WTC11 (cell line): ENCODE data around the gene PPM1N. TPM values are rescaled to one million over a fixed set of nuclear protein-coding genes. Genes with fewer than 3 reads are reported as not detected.

Source experiments
- ATAC-seq: fragments of 200-7000 bp; cut with Tn5 transposase; 2 replicates; pipeline ENCODE4 v1.10.0; 2021; ENCODE audit warnings: mild to moderate bottlenecking, moderate library complexity
- CTCF ChIA-PET: fragments of 300-600 bp; sonication (Branson Sonifier 250); formaldehyde crosslinking; loops from one replicate; lab custom pipeline; 2021; ENCODE audit warnings: antibody characterized with exemption; lab: Charles Lee
- POLR2A ChIA-PET: fragments of 350-600 bp; sonication (Branson Sonifier 250); formaldehyde crosslinking; loops from one replicate; lab custom pipeline; 2021; ENCODE audit warnings: antibody characterized with exemption; lab: Charles Lee
- DNase-seq: peaks from one replicate; pipeline ENCODE4 v3.0.0; 2021; ENCODE audit warnings: low spot score
- H3K27ac Mint-ChIP-seq: 2 replicates; pipeline ENCODE4 v1.8.0; 2021; ENCODE audit warnings: mixed read lengths
- H3K27me3 Mint-ChIP-seq: 2 replicates; pipeline ENCODE4 v1.8.0; 2021; ENCODE audit warnings: low read depth, mild to moderate bottlenecking, moderate library complexity, mixed read lengths
- H3K36me3 Mint-ChIP-seq: 2 replicates; pipeline ENCODE4 v1.8.0; 2021; ENCODE audit warnings: mixed read lengths
- H3K4me1 Mint-ChIP-seq: 2 replicates; pipeline ENCODE4 v1.8.0; 2022; ENCODE audit warnings: mixed read lengths
- H3K4me3 Mint-ChIP-seq: 2 replicates; pipeline ENCODE4 v1.8.0; 2021; ENCODE audit warnings: mild to moderate bottlenecking, moderate library complexity, mixed read lengths
- H3K9me3 Mint-ChIP-seq: 2 replicates; pipeline ENCODE4 v1.8.0; 2021; ENCODE audit warnings: mixed read lengths
- CBFB ChIP-seq: sonication (generic); formaldehyde crosslinking; IDR thresholded peaks from 2 replicates; pipeline ENCODE4 v1.8.1; 2022; ENCODE audit warnings: mild to moderate bottlenecking, low read depth, missing genetic modification reagents
- CREB1 ChIP-seq: sonication (generic); formaldehyde crosslinking; IDR thresholded peaks from 2 replicates; pipeline ENCODE4 v1.8.0; 2023; ENCODE audit warnings: mild to moderate bottlenecking, missing genetic modification reagents
- CREM ChIP-seq: sonication (generic); formaldehyde crosslinking; IDR thresholded peaks from 2 replicates; pipeline ENCODE4 v1.8.1; 2022; ENCODE audit warnings: mild to moderate bottlenecking, missing genetic modification reagents, moderate library complexity
- ESRRA ChIP-seq: sonication (generic); formaldehyde crosslinking; IDR thresholded peaks from 2 replicates; pipeline ENCODE4 v1.8.1; 2022; ENCODE audit warnings: mild to moderate bottlenecking, missing genetic modification reagents, borderline replicate concordance
- FOXJ3 ChIP-seq: sonication (generic); formaldehyde crosslinking; IDR thresholded peaks from 2 replicates; pipeline ENCODE4 v1.9.0; 2021; ENCODE audit warnings: missing genetic modification reagents, mild to moderate bottlenecking, borderline replicate concordance
- GABPB1 ChIP-seq: sonication (generic); formaldehyde crosslinking; IDR thresholded peaks from 2 replicates; pipeline ENCODE4 v1.8.1; 2023; ENCODE audit warnings: mild to moderate bottlenecking, missing genetic modification reagents
- NR1H2 ChIP-seq: sonication (generic); formaldehyde crosslinking; IDR thresholded peaks from 2 replicates; pipeline ENCODE4 v1.9.0; 2021; ENCODE audit warnings: mild to moderate bottlenecking, moderate library complexity, missing genetic modification reagents
- NR2C2 ChIP-seq: sonication (generic); formaldehyde crosslinking; IDR thresholded peaks from 2 replicates; pipeline ENCODE4 v1.8.0; 2022; ENCODE audit warnings: mild to moderate bottlenecking, missing genetic modification reagents
- RORB ChIP-seq: fragments of 250-450 bp; sonication (Bioruptor Pico); IDR thresholded peaks from 2 replicates; pipeline ENCODE4 v1.9.0; 2021; ENCODE audit warnings: mild to moderate bottlenecking
- SMAD3 ChIP-seq: sonication (generic); formaldehyde crosslinking; IDR thresholded peaks from 2 replicates; pipeline ENCODE4 v1.8.0; 2022; ENCODE audit warnings: missing genetic modification reagents, mild to moderate bottlenecking, borderline replicate concordance
- TEAD4 ChIP-seq: sonication (generic); formaldehyde crosslinking; IDR thresholded peaks from 2 replicates; pipeline ENCODE4 v1.8.0; 2022; ENCODE audit warnings: mild to moderate bottlenecking, missing genetic modification reagents
- TP53 ChIP-seq: sonication (generic); formaldehyde crosslinking; IDR thresholded peaks from 2 replicates; pipeline ENCODE4 v1.8.1; 2023; ENCODE audit warnings: mild to moderate bottlenecking, missing genetic modification reagents
- ZBTB21 ChIP-seq: sonication (generic); formaldehyde crosslinking; IDR thresholded peaks from 2 replicates; pipeline ENCODE4 v1.8.1; 2023; ENCODE audit warnings: mild to moderate bottlenecking, missing genetic modification reagents, borderline replicate concordance
- ZNF138 ChIP-seq: sonication (generic); formaldehyde crosslinking; conservative IDR thresholded peaks from 2 replicates; pipeline ENCODE4 v1.8.1; 2022; ENCODE audit warnings: mild to moderate bottlenecking, moderate library complexity, missing genetic modification reagents
- ZNF232 ChIP-seq: sonication (generic); formaldehyde crosslinking; IDR thresholded peaks from 2 replicates; pipeline ENCODE4 v1.8.0; 2022; ENCODE audit warnings: mild to moderate bottlenecking, missing genetic modification reagents
- ZNF317 ChIP-seq: sonication (generic); formaldehyde crosslinking; IDR thresholded peaks from 2 replicates; pipeline ENCODE4 v1.8.1; 2023; ENCODE audit warnings: low read depth, mild to moderate bottlenecking, moderate library complexity, missing genetic modification reagents, borderline replicate concordance
- ZNF416 ChIP-seq: fragments of 250-450 bp; sonication (Bioruptor Pico); IDR thresholded peaks from 2 replicates; pipeline ENCODE4 v1.9.0; 2021; ENCODE audit warnings: mild to moderate bottlenecking, inconsistent platforms
- total RNA-seq: library from RNA; stranded (reverse); gene quantifications from 3 replicates; pipeline ENCODE4 v1.2.3, GENCODE V29; 2021
- TF ChIP-seq, protein P1 (sequence below): sonication (generic); formaldehyde crosslinking; IDR thresholded peaks from 2 replicates; pipeline ENCODE4 v1.8.1; 2022; ENCODE audit warnings: mild to moderate bottlenecking, moderate library complexity, missing genetic modification reagents
- TF ChIP-seq, protein P2 (sequence below): sonication (generic); formaldehyde crosslinking; IDR thresholded peaks from 2 replicates; pipeline ENCODE4 v1.8.0; 2022; ENCODE audit warnings: mild to moderate bottlenecking, missing genetic modification reagents
- TF ChIP-seq, protein P3 (sequence below): fragments of 250-450 bp; sonication (Bioruptor Pico); IDR thresholded peaks from 2 replicates; pipeline ENCODE4 v2.1.2; 2022; ENCODE audit warnings: mild to moderate bottlenecking, moderate library complexity
- TF ChIP-seq, protein P4 (sequence below): fragments of 250-450 bp; sonication (Bioruptor Pico); IDR thresholded peaks from 2 replicates; pipeline ENCODE4 v1.9.0; 2021; ENCODE audit warnings: moderate library complexity, mild to moderate bottlenecking, inconsistent platforms, borderline replicate concordance
- TF ChIP-seq, protein P5 (sequence below): sonication (generic); formaldehyde crosslinking; IDR thresholded peaks from 2 replicates; pipeline ENCODE4 v1.8.1; 2022; ENCODE audit warnings: low read depth, mild to moderate bottlenecking, moderate library complexity, missing genetic modification reagents, borderline replicate concordance
- TF ChIP-seq, protein P6 (sequence below): sonication (generic); formaldehyde crosslinking; IDR thresholded peaks from 2 replicates; pipeline ENCODE4 v1.8.1; 2022; ENCODE audit warnings: missing genetic modification reagents, borderline replicate concordance

Gene PPM1N
- total RNA-seq, 1 experiment from 2014 or later, result 10.3 TPM

DNA sequence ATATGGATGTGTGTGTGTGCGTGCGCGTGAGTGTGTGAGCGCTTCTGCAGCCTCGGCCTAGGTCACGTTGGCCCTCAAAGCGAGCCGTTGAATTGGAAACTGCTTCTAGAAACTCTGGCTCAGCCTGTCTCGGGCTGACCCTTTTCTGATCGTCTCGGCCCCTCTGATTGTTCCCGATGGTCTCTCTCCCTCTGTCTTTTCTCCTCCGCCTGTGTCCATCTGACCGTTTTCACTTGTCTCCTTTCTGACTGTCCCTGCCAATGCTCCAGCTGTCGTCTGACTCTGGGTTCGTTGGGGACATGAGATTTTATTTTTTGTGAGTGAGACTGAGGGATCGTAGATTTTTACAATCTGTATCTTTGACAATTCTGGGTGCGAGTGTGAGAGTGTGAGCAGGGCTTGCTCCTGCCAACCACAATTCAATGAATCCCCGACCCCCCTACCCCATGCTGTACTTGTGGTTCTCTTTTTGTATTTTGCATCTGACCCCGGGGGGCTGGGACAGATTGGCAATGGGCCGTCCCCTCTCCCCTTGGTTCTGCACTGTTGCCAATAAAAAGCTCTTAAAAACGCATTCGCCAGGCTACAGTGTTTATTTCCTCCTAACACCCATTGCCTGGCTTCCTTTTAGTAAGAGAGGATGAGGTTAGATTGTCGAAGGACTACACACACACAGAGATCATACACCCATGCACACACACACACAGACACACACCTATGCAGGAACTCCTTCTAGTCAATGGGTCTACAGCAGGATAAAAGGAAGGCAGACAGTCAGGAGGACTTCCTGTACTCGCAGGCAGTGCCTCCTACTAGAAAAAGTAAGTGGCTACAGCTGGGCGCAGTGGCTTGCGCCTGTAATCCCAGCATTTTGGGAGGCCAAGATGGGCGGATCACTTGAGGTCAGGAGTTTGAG lies 23.4 kb upstream of the PPM1N start:
- TF ChIP-seq, protein P1, sequence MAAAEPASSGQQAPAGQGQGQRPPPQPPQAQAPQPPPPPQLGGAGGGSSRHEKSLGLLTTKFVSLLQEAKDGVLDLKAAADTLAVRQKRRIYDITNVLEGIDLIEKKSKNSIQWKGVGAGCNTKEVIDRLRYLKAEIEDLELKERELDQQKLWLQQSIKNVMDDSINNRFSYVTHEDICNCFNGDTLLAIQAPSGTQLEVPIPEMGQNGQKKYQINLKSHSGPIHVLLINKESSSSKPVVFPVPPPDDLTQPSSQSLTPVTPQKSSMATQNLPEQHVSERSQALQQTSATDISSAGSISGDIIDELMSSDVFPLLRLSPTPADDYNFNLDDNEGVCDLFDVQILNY, result no peak
- TF ChIP-seq, protein P2, sequence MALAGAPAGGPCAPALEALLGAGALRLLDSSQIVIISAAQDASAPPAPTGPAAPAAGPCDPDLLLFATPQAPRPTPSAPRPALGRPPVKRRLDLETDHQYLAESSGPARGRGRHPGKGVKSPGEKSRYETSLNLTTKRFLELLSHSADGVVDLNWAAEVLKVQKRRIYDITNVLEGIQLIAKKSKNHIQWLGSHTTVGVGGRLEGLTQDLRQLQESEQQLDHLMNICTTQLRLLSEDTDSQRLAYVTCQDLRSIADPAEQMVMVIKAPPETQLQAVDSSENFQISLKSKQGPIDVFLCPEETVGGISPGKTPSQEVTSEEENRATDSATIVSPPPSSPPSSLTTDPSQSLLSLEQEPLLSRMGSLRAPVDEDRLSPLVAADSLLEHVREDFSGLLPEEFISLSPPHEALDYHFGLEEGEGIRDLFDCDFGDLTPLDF (CRISPR knock-in tag), result no peak
- TF ChIP-seq FOXJ3 (CRISPR knock-in tag) (no peak), RORB (CRISPR knock-in tag) (no peak), CBFB (CRISPR knock-in tag) (no peak), TP53 (CRISPR knock-in tag) (no peak), CREB1 (CRISPR knock-in tag) (no peak), ZNF138 (CRISPR knock-in tag) (no peak), ZNF317 (CRISPR knock-in tag) (no peak), TEAD4 (CRISPR knock-in tag) (no peak)
- TF ChIP-seq, protein P3, sequence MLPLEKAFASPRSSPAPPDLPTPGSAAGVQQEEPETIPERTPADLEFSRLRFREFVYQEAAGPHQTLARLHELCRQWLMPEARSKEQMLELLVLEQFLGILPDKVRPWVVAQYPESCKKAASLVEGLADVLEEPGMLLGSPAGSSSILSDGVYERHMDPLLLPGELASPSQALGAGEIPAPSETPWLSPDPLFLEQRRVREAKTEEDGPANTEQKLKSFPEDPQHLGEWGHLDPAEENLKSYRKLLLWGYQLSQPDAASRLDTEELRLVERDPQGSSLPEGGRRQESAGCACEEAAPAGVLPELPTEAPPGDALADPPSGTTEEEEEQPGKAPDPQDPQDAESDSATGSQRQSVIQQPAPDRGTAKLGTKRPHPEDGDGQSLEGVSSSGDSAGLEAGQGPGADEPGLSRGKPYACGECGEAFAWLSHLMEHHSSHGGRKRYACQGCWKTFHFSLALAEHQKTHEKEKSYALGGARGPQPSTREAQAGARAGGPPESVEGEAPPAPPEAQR (CRISPR knock-in tag), result no peak
- TF ChIP-seq, protein P4, sequence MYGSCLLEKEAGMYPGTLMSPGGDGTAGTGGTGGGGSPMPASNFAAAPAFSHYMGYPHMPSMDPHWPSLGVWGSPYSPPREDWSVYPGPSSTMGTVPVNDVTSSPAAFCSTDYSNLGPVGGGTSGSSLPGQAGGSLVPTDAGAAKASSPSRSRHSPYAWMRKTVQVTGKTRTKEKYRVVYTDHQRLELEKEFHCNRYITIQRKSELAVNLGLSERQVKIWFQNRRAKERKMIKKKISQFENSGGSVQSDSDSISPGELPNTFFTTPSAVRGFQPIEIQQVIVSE, result no peak
- TF ChIP-seq, protein P5, sequence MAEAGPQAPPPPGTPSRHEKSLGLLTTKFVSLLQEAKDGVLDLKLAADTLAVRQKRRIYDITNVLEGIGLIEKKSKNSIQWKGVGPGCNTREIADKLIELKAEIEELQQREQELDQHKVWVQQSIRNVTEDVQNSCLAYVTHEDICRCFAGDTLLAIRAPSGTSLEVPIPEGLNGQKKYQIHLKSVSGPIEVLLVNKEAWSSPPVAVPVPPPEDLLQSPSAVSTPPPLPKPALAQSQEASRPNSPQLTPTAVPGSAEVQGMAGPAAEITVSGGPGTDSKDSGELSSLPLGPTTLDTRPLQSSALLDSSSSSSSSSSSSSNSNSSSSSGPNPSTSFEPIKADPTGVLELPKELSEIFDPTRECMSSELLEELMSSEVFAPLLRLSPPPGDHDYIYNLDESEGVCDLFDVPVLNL (CRISPR knock-in tag), result no peak
- TF ChIP-seq, all 79 proteins: peak for 0
- H3K4me3 Mint-ChIP-seq, result no peak overlapping the region
- ChIA-PET POLR2A (no interaction called here), CTCF (interaction anchor here (0.7 to 5.0 kb wide), 4 partner anchors 7 to 35 kb away, joined by 4 to 33 read pairs (median 14); partner anchors contain the start of gene FOSB)
- no peaks in the 10 kb centered on the region for H3K36me3 Mint-ChIP-seq
- peaks cover 33% of the 10 kb centered on the region for H3K4me1 Mint-ChIP-seq
- H3K27ac Mint-ChIP-seq, result no peak overlapping the region
- H3K27me3 Mint-ChIP-seq, result peaks cover 79% of the 10 kb centered on the region
- ATAC-seq (no peak), DNase-seq (no peak)
- no peaks in the 10 kb centered on the region for H3K9me3 Mint-ChIP-seq

DNA sequence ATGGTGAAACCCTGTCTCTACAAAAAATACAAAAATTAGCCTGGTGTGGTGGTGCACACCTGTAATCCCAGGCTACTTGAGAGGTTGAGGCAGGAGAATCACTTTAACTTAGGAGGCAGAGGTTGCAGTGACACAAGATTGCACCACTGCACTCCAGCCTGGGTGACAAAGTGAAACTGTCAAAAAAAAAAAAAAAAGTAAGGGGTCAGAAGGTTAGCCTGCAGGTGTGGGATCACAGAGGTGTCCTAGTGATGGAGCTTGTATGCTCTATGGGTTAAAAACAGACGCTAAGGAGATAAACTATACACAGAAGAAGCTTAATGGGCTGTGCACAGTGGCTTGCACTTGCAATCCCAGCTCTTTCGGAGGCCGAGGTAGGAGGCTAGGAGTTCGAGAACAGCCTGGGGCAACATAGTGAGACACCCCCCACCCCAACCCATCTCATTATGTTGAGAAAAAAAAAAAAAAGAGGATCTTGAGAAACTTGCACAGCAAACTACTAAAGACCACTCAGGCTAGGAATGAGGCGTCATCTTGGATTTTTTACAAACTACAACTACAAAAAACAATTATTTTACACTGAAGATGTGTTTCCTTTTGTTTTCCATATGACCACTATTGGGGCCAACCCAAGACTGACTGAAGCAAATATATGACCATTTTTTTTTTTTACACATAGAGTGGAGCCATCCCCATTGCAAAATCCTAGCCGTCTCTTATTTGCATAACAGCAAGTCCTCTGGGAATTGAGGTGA lies 22.5 kb upstream of the PPM1N start:
- ChIA-PET POLR2A (no interaction called here), CTCF (interaction anchor here (0.6 to 7.1 kb wide), 6 partner anchors 8 to 48 kb away, joined by 3 to 325 read pairs (median 8); partner anchors contain the start of gene FOSB)
- Mint-ChIP-seq H3K36me3 (no peaks in the 10 kb centered on the region), H3K27me3 (peaks cover 73% of the 10 kb centered on the region), H3K9me3 (no peaks in the 10 kb centered on the region), H3K4me3 (no peak overlapping the region), H3K4me1 (peaks cover 33% of the 10 kb centered on the region), H3K27ac (no peak overlapping the region)
- no peak for DNase-seq
- ATAC-seq, result no peak
- TF ChIP-seq ZBTB21 (CRISPR knock-in tag) (no peak), GABPB1 (CRISPR knock-in tag) (no peak), ZNF232 (CRISPR knock-in tag) (no peak), NR2C2 (CRISPR knock-in tag) (no peak), ZNF416 (CRISPR knock-in tag) (no peak), ESRRA (CRISPR knock-in tag) (no peak), SMAD3 (CRISPR knock-in tag) (no peak), NR1H2 (no peak), CREM (CRISPR knock-in tag) (no peak)
- TF ChIP-seq, protein P6, sequence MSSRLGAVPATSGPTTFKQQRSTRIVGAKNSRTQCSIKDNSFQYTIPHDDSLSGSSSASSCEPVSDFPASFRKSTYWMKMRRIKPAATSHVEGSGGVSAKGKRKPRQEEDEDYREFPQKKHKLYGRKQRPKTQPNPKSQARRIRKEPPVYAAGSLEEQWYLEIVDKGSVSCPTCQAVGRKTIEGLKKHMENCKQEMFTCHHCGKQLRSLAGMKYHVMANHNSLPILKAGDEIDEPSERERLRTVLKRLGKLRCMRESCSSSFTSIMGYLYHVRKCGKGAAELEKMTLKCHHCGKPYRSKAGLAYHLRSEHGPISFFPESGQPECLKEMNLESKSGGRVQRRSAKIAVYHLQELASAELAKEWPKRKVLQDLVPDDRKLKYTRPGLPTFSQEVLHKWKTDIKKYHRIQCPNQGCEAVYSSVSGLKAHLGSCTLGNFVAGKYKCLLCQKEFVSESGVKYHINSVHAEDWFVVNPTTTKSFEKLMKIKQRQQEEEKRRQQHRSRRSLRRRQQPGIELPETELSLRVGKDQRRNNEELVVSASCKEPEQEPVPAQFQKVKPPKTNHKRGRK (CRISPR knock-in tag), result no peak
- TF ChIP-seq, protein P5 (CRISPR knock-in tag), result no peak
